Subcutaneous adipose tissue (tissue), 4 donors: ENCODE results near the gene HTRA3. TPM values are rescaled to one million over a fixed set of nuclear protein-coding genes. Genes with fewer than 3 reads are reported as not detected.

Experiments used
- CTCF ChIP-seq: fragments of 450-650 bp; IDR thresholded peaks from one replicate; pipeline ENCODE4 v1.5.1; 2016; ENCODE audit warnings: low read depth, mild to moderate bottlenecking, control low read depth, antibody characterized with exemption, moderate library complexity
- total RNA-seq, 4 donors: library from RNA; depleted of rRNA; stranded (reverse); fragments of >200 nt; gene quantifications; one replicate each; pipeline ENCODE4 v1.1.0, GENCODE V29; 2016

The HTRA3 gene
- total RNA-seq, 4 donors from 2014 or later = 40.7 to 65.9 (median 56.9) TPM

GRCh38 chr4:8259743-8260430 is 9.7 kb upstream of the HTRA3 start:
- TF ChIP-seq CTCF = no peak

GRCh38 chr4:8260656-8261111 is 8.9 kb upstream of the HTRA3 start:
- no peak for TF ChIP-seq CTCF

- TF ChIP-seq CTCF = no peak
Observed at GRCh38 chr4:8261851-8262535, 7.6 kb upstream of the HTRA3 start.

- no peak for TF ChIP-seq CTCF
Observed at GRCh38 chr4:8262637-8263322, 6.8 kb upstream of the HTRA3 start.

- TF ChIP-seq CTCF = no peak
Observed at GRCh38 chr4:8263397-8263796, 6.2 kb upstream of the HTRA3 start.

- TF ChIP-seq CTCF = no peak
Observed at GRCh38 chr4:8264106-8264505, 5.4 kb upstream of the HTRA3 start.

GRCh38 chr4:8265171-8265929 is 4.2 kb upstream of the HTRA3 start:
- TF ChIP-seq CTCF = no peak
